Measurements from ENCODE around the gene ZNF778. TPM values are rescaled to one million over a fixed set of nuclear protein-coding genes. Genes with fewer than 3 reads are reported as not detected.
A peak's percentile ranks its signal among the peaks of the same experiment; 100 is the strongest.

The ZNF778 gene
- total RNA-seq, 2 donors from 2014 or later = 17.1 to 27.2 TPM

GRCh38 chr16:89248196-89248982 is 30.9 kb downstream of the ZNF778 start:
- H3K36me3 ChIP-seq = no peaks in the 10 kb centered on the region
- no peak for TF ChIP-seq CTCF (IDR thresholded peaks at IDR 0.05)
- H3K4me1 ChIP-seq (ENCODE audit: control insufficient read depth in 1 of 2, low read depth in 2 of 2) = peaks cover 0 to 6% of the 10 kb centered on the region in 2 donors
- ATAC-seq (ENCODE audit: insufficient number of reproducible peaks, low FRiP score, low read depth) (no peak), DNase-seq (ENCODE audit: low spot score) (no peak)
- H3K27me3 ChIP-seq (replicated peaks; ENCODE audit: insufficient read depth) = no peaks in the 10 kb centered on the region
- peak overlapping the region; percentile 76 for H3K4me3 ChIP-seq
- no peaks in the 10 kb centered on the region for H3K9me3 ChIP-seq
- no peak overlapping the region for H3K27ac ChIP-seq

- H3K4me1 ChIP-seq (ENCODE audit: control insufficient read depth in 1 of 2, low read depth in 2 of 2) = peaks cover 4 to 13% of the 10 kb centered on the region in 2 donors
- no peaks in the 10 kb centered on the region for H3K36me3 ChIP-seq
- DNase-seq (ENCODE audit: low spot score) (no peak), ATAC-seq (ENCODE audit: insufficient number of reproducible peaks, low FRiP score, low read depth) (no peak)
- H3K27me3 ChIP-seq (replicated peaks; ENCODE audit: insufficient read depth) = no peaks in the 10 kb centered on the region
- H3K4me3 ChIP-seq = no peak overlapping the region
- H3K9me3 ChIP-seq = no peaks in the 10 kb centered on the region
- H3K27ac ChIP-seq = no peak overlapping the region
- no peak for TF ChIP-seq CTCF (IDR thresholded peaks at IDR 0.05)
Measured at GRCh38 chr16:89253548-89254287, 36.2 kb downstream of the ZNF778 start.

- no peak for TF ChIP-seq CTCF (IDR thresholded peaks at IDR 0.05)
- Histone ChIP-seq H3K36me3 (no peaks in the 10 kb centered on the region), H3K27me3 (replicated peaks; ENCODE audit: insufficient read depth) (no peaks in the 10 kb centered on the region), H3K4me3 (peak overlapping the region; percentile 56), H3K27ac (no peak overlapping the region), H3K9me3 (no peaks in the 10 kb centered on the region), H3K4me1 (ENCODE audit: control insufficient read depth in 1 of 2, low read depth in 2 of 2) (peaks cover 4 to 13% of the 10 kb centered on the region in 2 donors)
- ATAC-seq (ENCODE audit: insufficient number of reproducible peaks, low FRiP score, low read depth) = no peak
- DNase-seq (ENCODE audit: low spot score) = no peak
Measured at GRCh38 chr16:89256651-89257254, 39.2 kb downstream of the ZNF778 start.

- peaks cover 4 to 13% of the 10 kb centered on the region in 2 donors for H3K4me1 ChIP-seq (ENCODE audit: control insufficient read depth in 1 of 2, low read depth in 2 of 2)
- H3K4me3 ChIP-seq = peak overlapping the region; percentile 56
- DNase-seq (ENCODE audit: low spot score) = no peak
- H3K27me3 ChIP-seq (replicated peaks; ENCODE audit: insufficient read depth) = no peaks in the 10 kb centered on the region
- no peaks in the 10 kb centered on the region for H3K36me3 ChIP-seq
- TF ChIP-seq CTCF (IDR thresholded peaks at IDR 0.05) = no peak
- no peaks in the 10 kb centered on the region for H3K9me3 ChIP-seq
- ATAC-seq (ENCODE audit: insufficient number of reproducible peaks, low FRiP score, low read depth) = no peak
- no peak overlapping the region for H3K27ac ChIP-seq
Measured at GRCh38 chr16:89257281-89257731, 39.8 kb downstream of the ZNF778 start.
